ENCODE results near the gene SLC34A3.

The SLC34A3 gene

DNA sequence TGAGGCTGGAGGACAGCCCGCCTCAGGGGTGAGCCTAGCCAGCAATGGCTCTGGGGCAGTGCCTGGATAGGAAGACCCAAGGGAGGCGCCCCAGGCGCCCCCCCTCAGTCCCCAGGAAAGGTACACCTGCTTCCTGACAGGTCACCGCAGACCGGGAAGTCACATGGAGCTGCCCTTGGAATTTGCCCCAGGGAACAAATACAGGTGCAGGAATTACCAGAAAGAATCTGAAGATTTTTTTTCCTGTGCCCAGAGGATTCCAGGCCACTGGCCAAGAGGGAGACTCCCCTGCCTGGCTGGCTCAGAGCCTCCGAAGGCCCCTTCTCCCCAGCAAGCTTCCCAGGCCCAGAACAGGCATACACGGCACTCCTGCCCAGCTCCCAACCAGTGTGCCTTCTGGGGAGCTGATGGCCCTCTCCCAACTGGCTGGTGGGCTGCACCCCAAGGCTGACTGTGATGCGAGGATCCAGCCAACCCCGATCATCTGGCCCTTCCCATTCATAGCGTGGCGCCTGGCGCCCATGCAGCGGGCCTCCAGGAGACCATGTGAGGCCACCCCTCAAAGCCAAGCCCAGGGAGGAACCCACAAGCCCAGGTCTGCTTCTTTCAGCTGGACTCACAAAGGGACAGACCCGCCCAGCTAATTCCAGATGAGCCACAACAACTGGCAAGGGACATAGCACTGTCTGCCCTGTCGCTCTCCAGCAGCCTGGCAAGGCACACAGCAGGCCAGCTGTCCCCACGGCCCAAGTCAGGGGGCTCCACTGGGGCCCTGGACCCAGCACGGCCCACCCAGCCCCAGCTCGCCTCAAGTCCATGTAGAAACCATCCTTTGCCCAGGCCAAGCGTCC, 32.4 kb upstream of the SLC34A3 start:
- DNase-seq = no peak

DNA sequence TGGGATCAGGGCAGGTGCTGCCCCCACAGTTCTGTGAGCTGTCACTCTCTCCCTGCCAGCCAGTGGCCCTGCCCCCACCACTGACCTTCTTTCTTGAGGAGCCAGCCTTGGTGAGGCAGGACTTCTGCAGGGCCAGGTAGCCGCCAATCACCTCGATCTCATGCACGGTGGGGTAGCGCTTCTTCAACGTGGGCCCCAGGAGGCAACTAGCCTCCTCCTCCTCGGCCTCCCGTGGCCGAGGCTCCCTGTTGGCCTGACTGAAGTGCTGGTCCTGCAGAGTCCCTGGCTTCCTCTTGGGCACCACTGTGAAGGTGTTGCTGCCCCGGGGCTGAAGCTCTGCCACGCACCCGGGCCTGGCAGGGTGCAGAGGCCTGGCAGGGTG, 31.8 kb upstream of the SLC34A3 start:
- no peak for DNase-seq

DNA sequence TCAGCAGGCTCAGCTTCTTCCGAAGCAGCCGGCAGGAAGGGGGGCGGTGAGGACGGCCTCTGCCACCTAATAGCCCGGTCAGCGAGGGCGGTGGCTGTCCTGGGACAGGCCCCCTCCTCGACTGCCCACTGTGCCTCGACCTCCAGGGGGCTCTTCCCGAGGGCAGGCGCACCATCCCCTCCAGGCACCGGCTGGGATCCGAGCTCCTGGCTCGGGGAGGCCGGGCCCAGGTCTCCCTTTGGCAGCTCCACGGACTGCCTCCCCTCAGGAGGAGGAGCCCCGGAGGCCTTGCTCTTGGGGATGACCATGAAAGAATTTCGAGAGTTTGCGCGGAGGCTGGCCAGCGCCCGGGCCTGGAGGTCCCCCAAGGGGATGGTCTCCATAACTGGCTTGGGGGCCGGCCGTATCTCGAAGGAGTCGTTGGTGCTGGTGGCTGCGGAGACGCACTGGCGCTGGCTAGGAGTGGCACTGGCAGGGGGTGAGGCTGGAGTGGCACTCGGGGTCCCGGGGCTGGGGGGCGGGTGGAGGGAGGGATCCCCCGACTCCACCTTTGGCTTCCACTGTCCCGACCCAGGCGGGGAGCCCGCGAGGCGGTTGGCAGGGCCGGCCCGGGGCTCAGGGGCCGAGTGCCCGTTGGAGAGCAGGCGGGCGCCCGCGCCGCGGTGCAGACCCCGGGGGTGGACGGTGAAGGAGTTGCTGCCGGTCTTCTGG, 31.1 kb upstream of the SLC34A3 start:
- DNase-seq = no peak

DNA sequence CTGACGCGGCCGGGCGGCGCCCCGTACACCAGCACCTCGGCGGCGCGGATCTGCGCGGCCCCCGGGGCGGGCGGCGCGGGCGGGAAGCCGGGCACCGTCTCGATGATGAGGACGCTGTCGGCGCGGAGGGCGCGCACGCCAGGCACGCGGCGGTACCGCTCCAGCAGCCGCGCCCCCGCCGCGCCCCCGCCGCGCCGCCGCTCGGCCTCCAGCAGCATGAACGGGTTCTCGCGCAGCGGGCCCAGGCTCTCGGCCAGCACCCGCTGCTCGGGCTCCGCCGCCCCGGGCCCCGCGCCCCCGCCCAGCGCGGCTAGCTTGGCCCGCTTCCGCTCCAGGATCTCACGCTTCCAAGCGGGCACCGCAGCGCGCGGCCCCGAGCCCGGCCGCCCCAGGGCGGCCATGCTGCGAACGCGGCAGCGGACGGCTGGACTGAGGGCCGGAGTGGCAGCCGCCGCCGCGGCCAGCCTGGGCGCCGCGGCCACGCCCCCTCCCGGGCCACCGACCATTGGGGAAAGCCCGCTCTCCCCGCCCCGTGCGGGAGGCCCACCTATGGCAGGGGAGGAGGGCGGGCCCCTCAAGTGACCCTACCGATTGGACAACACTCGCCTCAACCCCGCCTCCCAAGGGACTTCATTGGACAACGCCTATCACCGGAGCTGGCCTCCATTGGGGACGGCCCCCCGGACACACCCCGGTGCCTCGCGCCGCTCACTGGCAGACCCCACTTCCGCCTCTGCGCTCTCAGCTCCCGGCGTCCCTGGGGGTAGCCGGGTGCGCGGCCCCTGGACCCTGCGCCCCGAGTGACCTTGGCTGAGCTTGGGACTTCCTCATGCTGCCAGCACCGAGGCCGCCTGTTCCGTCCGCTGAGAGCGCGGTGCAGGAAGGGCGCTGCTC, 30.1 kb upstream of the SLC34A3 start, which contains the start of gene TPRN:
TSS of gene TPRN (minus strand) at position 431 of the 894 bp plus-strand sequence. CDS start at position 401, 30 bp downstream.
- peak; percentile 95 for DNase-seq

DNA sequence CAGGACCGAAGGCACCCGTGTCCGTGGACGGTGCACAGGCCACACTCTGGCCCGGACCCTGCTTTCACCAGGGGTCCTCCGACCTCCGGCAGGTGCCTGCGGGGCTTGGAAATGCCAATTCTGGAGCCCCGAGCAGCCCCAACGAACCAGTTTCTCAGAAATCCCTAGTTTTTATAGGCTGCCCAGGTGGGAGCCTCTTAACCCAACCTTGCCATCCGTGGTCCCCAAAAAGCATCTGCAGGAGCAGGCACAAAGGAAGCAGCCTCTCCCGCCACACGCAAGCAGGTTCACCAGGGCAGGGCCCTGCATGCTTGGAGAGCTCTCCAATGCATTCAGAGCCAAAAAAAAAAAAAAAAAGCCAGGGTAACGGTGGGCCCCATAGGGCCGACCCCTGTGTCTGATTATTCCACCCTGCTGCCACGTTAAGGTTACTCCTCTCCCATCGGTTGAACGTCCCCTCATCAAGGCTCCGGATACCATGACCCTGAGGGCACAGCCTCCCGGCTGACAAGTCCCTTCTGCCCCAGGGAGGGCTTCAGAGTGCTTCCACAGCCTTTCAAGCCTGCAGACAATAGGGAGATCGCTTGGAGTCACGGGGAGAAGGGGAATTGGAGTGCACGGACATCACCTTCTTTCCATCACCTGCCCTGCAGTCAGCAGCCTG, 29.4 kb upstream of the SLC34A3 start:
- DNase-seq = no peak

DNA sequence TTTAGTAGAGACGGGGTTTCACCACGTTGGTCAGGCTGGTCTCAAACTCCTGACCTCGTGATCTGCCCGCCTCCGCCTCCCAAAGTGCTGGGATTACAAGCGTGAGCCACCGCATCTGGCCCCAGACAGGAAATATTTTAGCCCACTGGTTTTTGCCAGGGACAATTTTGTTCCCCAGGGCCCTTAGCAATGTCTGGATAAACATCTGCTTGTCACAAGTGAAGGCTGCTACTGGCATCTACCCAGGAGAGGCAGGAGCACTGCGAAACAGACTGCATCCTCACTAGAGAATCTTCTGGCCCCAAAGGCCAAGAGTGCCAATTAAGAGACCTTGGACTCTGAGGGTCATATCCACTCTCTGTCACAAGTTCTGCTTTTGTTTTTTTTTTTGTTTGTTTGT, 27.7 kb upstream of the SLC34A3 start:
- DNase-seq = no peak

DNA sequence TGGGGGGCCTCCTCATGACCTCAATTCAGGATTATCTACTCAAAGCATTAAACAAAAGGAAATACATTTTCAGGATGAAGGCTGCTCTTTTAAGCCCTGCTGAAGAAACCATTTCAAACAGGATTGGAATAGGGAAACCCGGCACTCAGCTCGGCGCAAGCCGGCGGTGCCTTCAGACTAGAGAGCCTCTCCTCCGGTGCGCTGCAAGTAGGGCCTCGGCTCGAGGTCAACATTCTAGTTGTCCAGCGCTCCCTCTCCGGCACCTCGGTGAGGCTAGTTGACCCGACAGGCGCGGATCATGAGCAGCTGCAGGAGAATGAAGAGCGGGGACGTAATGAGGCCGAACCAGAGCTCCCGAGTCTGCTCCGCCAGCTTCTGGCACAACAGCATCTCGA, 26.0 kb upstream of the SLC34A3 start:
- DNase-seq = no peak

DNA sequence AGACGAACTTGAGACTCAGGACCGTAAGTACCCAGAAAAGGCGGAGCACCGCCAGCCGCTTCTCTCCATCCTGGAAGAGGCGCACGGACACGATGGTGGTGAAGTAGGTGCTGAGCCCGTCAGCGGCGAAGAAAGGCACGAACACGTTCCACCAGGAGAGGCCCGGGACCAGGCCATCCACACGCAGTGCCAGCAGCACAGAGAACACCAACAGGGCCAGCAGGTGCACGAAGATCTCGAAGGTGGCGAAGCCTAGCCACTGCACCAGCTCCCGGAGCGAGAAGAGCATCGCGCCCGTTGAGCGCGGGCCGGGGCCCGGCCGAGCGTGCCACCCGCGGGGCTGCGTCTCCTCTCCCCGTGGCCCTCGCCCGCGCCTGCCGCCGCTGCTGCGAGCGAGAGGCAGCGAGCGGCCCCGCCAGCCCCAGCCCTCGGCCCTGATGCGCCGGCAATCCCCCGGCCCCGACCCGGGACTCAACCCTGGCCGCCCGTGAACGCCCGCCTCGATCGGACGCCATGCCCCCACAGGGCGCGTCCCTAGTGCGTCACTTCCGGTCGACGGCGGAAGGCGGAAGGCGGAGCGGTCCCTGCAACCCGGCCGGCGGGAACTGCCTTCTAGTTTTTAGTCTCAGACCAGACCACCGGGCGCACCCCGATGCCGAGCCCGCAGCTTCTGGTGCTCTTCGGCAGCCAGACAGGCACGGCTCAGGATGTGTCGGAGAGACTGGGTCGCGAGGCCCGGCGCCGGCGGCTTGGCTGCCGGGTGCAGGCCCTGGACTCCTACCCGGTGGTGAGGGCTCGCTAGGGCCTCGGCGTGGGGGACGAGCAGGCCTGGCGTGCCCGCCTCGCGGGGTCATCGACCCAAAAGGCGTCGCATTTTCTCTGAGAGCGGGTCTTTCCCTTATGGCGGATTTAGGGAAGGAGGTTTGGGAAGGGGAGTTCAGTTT, 25.3 kb upstream of the SLC34A3 start, which contains the start of the genes NDOR1 and TMEM203:
TSS of gene NDOR1 (plus strand) at position 575 of the 944 bp plus-strand sequence. CDS start at position 653, 78 bp downstream.
TSS of gene TMEM203 (minus strand) at position 523 of the 944 bp plus-strand sequence. CDS start at position 289, 234 bp downstream.
- DNase-seq = peak; percentile 20

DNA sequence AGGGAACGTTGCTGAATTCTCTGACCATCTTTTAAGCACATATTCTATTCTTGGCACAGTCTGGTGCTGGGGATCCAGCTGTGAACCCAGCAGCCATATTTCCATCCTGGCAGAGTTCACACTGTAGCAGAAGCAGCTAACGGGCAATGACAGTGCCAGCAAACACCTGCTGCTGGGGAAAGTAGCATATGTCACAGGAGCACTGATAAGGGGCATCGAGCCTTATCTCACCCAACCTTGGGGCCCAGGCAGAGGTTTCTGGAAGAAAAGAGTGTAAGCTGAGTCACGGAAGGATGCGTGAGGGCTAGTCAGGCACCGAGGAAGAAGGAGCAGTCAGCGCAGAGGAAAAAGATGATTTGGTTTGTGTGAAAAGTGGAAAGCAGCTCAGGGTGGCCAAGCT, 24.1 kb upstream of the SLC34A3 start:
- DNase-seq = no peak

DNA sequence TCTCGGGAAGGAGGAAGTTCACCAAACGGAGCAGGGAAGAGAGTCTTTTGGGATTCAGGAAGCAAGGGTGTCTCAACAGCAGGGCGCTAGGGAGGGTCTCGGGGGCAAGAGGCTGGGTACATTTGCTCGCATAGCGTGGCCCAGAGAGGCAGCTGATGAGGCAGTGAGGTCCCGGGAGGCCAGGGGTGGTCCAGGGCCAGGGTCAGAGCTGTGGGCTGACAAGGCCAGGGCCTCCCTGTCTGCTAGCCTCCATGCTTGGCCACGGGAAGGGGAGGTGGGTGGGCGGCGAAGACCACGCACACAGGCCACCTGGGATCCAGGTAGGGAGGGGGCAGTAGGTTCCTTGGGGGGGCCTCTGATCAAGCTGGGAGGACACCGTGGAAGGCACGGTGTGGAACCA, 19.2 kb upstream of the SLC34A3 start:
- no peak for DNase-seq

DNA sequence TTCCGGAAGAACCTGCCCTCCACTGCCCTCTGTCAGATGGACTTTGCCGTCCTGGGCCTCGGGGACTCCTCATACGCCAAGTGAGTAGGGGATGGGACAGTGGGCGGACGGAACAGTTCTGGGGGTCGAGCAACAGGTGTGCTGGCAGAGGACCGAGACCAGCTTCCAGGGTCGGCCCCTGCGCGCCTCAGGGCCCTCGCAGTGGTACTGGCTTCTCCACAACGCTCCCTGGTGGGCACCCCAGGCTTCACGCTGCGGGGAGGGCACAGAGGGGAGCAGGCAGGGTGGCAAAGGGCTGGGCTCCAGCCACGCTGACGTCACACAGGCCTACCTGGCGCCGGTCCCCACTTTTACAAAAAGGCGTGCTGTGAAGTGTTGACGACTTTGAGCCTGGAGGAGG, 18.2 kb upstream of the SLC34A3 start:
- DNase-seq = no peak

DNA sequence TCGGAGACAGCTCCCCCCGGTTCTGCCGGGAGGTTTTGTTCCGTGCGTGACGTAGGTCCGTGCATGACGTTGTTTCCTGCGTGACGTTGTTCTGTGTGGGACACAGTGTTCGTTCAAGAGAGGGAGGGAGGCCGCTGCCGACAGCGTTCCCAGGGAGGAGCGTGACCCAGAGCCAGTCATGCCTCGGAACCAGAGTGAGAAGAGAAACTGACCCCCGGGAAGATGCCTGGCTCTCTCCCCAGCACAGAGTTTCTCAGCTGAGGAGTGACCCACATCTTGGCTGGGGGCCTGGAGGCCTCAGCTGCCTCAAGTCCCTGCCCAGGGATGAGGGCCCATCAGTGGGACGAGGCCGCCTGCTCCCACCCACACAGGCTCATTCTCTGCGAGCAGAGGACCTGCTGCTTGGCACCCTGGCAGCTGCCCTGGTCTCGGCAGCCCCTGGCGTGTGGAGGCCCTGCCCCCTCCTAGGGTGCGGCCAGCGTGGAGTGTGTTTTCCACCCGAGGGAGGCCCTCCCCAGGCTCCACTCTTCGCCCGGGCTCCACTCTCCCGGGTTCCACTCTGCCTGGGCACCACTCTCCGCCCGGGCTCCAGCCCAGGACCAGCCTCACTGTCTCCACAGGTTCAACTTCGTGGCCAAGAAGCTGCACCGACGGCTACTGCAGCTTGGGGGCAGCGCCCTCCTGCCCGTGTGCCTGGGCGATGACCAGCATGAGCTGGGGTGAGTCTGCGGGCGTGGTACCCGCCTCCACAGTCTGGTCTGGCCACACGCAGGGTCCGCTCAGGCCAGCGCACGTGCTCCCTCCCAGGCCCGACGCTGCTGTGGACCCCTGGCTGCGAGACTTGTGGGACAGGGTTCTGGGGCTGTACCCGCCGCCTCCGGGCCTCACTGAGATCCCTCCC, 17.3 kb upstream of the SLC34A3 start:
- no peak for DNase-seq

DNA sequence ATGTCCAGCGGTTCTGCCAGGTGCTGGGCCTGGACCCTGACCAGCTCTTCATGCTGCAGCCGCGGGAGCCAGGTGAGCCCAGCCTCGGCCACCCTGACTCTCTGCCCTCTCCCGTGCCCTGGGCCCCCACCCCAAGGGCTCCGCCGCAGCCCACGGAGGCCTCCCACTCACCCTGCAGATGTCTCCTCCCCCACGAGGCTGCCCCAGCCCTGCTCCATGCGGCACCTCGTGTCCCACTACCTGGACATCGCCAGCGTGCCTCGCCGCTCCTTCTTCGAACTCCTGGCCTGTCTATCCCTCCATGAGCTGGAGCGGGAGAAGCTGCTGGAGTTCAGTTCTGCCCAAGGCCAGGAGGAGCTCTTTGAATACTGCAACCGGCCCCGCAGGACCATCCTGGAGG, 16.1 kb upstream of the SLC34A3 start:
- no peak for DNase-seq

DNA sequence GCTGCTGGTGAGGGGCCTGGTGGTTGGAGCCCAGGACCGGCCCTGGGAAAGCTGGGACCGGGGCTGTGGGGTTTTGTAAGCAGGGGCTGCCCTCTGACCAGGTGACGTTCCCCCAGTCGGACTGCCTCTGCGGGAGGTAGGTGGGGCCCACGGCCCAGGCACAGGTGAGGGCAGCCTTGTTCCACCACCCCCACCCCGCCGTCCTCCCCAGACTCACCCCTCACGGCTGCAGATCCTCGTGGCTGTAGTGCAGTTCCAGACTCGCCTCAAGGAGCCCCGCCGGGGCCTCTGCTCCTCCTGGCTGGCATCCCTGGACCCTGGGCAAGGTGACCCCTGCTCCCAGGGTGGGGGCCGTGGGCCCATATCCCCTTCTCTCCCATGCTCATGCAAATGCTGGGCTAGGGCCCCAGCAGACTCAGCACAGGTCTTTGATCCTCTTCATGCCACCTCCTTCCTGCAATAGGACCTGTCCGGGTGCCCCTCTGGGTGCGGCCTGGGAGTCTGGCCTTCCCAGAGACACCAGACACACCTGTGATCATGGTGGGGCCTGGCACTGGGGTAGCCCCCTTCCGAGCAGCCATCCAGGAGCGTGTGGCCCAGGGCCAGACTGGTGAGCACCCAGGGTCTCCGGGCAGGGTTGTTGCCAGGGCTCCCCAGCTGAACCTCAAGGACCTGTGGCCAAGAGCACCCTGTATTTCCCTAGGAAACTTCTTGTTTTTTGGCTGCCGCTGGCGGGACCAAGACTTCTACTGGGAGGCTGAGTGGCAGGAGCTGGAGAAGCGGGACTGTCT, 15.3 kb upstream of the SLC34A3 start:
- DNase-seq = no peak

DNA sequence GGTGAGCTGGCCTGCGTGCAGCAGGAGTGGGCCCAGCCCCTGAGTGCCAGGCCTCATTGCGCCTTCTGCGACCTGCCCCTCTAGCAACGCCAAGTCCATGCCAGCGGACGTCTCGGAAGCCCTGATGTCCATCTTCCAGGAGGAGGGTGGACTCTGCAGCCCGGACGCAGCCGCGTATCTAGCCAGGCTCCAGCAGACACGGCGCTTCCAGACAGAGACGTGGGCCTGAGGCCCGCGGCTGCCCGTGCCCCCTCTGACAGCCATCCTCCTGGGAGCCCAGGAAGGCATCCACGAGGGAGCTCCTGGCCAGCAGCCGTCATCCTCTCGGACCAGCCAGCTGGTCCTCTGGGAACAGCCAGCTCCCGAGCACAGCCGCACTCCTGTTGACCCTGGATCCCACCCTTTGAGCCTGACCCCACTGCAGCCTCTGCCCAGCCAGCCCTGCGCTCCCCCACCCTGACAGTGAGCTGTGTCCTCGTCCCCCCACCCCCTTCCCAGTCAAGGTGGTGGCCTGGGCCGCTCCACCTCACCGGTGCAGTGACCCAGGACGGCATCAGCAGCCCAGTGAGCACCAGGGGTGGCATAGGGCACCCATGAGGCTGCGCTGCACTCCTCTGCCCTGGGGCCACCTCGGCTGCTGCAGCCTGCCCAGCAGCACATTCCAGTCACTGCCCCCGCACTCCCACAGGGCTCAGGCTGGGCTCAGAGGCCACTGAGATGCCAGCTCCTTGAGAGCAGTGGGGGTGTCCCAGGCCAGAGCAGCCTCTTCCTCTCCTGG, 14.3 kb upstream of the SLC34A3 start:
- no peak for DNase-seq

DNA sequence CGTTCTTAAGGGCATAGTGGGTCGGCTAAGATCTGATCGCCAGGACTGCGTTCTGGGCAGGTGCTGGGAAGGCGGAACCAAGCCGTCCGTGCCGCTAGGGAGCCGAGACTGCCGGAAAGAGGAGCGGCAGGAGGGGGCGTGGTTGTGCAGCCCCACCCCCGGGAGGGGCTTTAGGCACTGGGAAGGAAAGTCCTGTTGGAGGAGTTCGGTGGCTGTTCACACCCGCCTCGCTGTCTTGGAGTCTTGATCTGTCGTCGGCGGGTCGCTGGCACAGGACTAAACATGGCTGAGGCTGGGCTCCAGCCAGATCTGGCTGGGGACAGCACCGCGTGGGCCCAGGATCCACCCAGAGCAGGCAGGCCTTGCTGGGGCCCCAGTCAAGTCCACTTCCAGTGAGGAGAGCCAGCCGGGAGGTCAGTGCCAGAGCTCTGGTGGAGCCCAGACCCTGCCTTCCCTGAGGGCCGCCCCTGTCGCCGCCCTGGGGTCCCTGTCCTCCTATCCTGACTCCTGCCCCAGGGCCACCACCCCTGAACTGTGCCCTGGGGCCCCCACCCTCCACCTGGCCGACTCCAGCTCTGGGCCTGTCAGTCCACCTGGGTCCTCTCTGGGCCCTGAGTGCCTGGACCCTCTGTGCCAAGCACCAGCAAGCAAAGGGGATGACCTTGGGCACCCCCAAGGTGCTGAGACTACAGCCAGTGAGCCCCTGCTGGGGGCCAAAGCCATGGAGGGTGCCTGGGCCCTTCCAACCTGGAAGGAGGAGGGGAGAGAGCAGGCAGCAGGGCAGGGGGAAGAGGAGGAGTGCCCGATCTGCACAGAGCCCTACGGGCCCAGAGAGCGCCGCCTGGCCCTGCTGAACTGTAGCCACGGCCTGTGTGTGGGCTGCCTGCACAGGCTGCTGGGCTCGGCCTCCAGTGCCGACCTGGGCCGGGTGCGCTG, 13.2 kb upstream of the SLC34A3 start:
- no peak for DNase-seq

DNA sequence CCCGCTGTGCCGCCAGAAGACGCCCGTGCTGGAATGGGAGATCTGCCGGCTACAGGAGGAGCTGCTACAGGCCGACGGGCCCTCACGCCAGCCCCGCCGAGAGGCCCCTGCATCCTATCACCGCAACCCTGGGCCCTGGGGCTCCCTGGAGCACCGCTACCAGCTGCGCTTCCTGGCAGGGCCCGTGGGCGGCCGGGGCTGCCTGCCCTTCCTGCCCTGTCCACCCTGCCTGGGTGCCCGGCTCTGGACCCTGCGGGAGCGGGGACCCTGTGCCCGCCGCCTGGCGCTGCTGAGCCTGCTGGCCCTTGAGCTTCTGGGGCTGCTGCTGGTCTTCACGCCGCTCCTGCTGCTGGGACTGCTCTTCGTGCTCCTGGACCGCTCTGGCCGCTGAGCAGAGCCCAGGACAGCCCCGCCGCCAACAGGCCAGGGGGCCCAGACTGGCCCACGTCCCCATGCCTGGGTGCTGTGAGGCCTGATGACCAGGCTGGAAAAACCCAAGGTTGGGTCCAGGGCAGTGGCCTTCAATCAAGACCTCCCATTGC, 12.4 kb upstream of the SLC34A3 start:
- no peak for DNase-seq

All from NCI-H1436 treated with DMSO at 0.1 percent for 48 hours (cell line).